SJSA1 (cell line): ENCODE data around the gene CRYL1. TPM values are rescaled to one million over a fixed set of nuclear protein-coding genes. Genes with fewer than 3 reads are reported as not detected.
"Not testable (repeated sequence)": the region's sequence is repeated elsewhere in the genome, so short reads cannot be mapped to it uniquely, and the experiment has no call there.

Experiments used
- DNase-seq, 2 experiments: peaks; one replicate each; pipeline ENCODE4 v3.0.0-alpha.2; 2015 to 2020; ENCODE audit warnings: low spot score in 2 of 2, low read depth in 1 of 2
- H3K27ac ChIP-seq: fragments of 250-450 bp; sonication (Bioruptor Pico); 2 replicates; pipeline ENCODE4 v1.5.1; 2020; ENCODE audit warnings: mild to moderate bottlenecking, moderate library complexity
- H3K27me3 ChIP-seq: fragments of 250-450 bp; sonication (Bioruptor Pico); replicated peaks from 2 replicates; pipeline ENCODE4 v1.5.1; 2020; ENCODE audit warnings: mild to moderate bottlenecking, moderate library complexity
- H3K36me3 ChIP-seq: fragments of 250-450 bp; sonication (Bioruptor Pico); 2 replicates; pipeline ENCODE4 v1.5.1; 2020; ENCODE audit warnings: mild to moderate bottlenecking
- H3K4me1 ChIP-seq: fragments of 250-450 bp; sonication (Bioruptor Pico); replicated peaks from 2 replicates; pipeline ENCODE4 v1.6.1; 2021; ENCODE audit warnings: mild to moderate bottlenecking
- H3K4me3 ChIP-seq: fragments of 250-450 bp; sonication (Bioruptor Pico); 2 replicates; pipeline ENCODE4 v1.5.1; 2020; ENCODE audit warnings: mild to moderate bottlenecking
- H3K9me3 ChIP-seq: fragments of 250-450 bp; sonication (Bioruptor Pico); replicated peaks from 2 replicates; pipeline ENCODE4 v1.5.1; 2020; ENCODE audit warnings: mild to moderate bottlenecking
- total RNA-seq: library from RNA; depleted of rRNA; stranded (reverse); fragments of >200 nt; shearing (Covaris generic); gene quantifications from 2 replicates; pipeline ENCODE4 v1.2.3, GENCODE V29; 2014

Gene CRYL1
- total RNA-seq, 1 experiment from 2014 or later, result 7.1 TPM

GRCh38 chr13:20442375-20442774 is 83.3 kb downstream of the CRYL1 start:
- no peaks in the 10 kb centered on the region for H3K9me3 ChIP-seq
- H3K4me3 ChIP-seq, result no peak overlapping the region
- no peak overlapping the region for H3K27ac ChIP-seq

GRCh38 chr13:20441879-20442278 is 83.8 kb downstream of the CRYL1 start:
- DNase-seq, result no peak
- Histone ChIP-seq H3K4me3 (no peak overlapping the region), H3K4me1 (no peaks in the 10 kb centered on the region), H3K36me3 (no peaks in the 10 kb centered on the region), H3K9me3 (no peaks in the 10 kb centered on the region), H3K27ac (no peak overlapping the region), H3K27me3 (no peaks in the 10 kb centered on the region)

More at GRCh38 chr13:20442375-20442774, 83.3 kb downstream of the CRYL1 start:
- H3K36me3 ChIP-seq, result no peaks in the 10 kb centered on the region
- no peak for DNase-seq
- H3K4me1 ChIP-seq, result no peaks in the 10 kb centered on the region
- no peaks in the 10 kb centered on the region for H3K27me3 ChIP-seq

GRCh38 chr13:20441056-20441455 is 84.6 kb downstream of the CRYL1 start:
- no peaks in the 10 kb centered on the region for H3K36me3 ChIP-seq
- no peak for DNase-seq
- H3K9me3 ChIP-seq, result no peaks in the 10 kb centered on the region

GRCh38 chr13:20439261-20439660 is 86.4 kb downstream of the CRYL1 start:
- Histone ChIP-seq H3K4me1 (no peaks in the 10 kb centered on the region), H3K4me3 (no peak overlapping the region), H3K36me3 (no peaks in the 10 kb centered on the region), H3K27me3 (no peaks in the 10 kb centered on the region), H3K27ac (no peak overlapping the region), H3K9me3 (no peaks in the 10 kb centered on the region)
- DNase-seq, result no peak

More at GRCh38 chr13:20441056-20441455, 84.6 kb downstream of the CRYL1 start:
- no peak overlapping the region for H3K4me3 ChIP-seq
- no peaks in the 10 kb centered on the region for H3K27me3 ChIP-seq
- H3K27ac ChIP-seq, result no peak overlapping the region
- H3K4me1 ChIP-seq, result no peaks in the 10 kb centered on the region

GRCh38 chr13:20438801-20439200 is 86.9 kb downstream of the CRYL1 start:
- Histone ChIP-seq H3K36me3 (no peaks in the 10 kb centered on the region), H3K9me3 (no peaks in the 10 kb centered on the region), H3K27ac (no peak overlapping the region), H3K4me1 (no peaks in the 10 kb centered on the region), H3K4me3 (no peak overlapping the region), H3K27me3 (no peaks in the 10 kb centered on the region)
- no peak for DNase-seq

GRCh38 chr13:20436505-20436904 is 89.2 kb downstream of the CRYL1 start:
- Histone ChIP-seq H3K4me1 (no peaks in the 10 kb centered on the region), H3K36me3 (no peaks in the 10 kb centered on the region), H3K27ac (no peak overlapping the region), H3K9me3 (no peaks in the 10 kb centered on the region), H3K4me3 (no peak overlapping the region), H3K27me3 (no peaks in the 10 kb centered on the region)
- no peak for DNase-seq

GRCh38 chr13:20435616-20436368 is 89.9 kb downstream of the CRYL1 start:
- no peaks in the 10 kb centered on the region for H3K36me3 ChIP-seq
- H3K9me3 ChIP-seq, result no peaks in the 10 kb centered on the region
- H3K27me3 ChIP-seq, result no peaks in the 10 kb centered on the region
- H3K27ac ChIP-seq, result no peak overlapping the region
- H3K4me1 ChIP-seq, result no peaks in the 10 kb centered on the region
- H3K4me3 ChIP-seq, result no peak overlapping the region
- no peak for DNase-seq

GRCh38 chr13:20434210-20434609 is 91.4 kb downstream of the CRYL1 start:
- DNase-seq, H3K27ac ChIP-seq, H3K4me1 ChIP-seq, H3K36me3 ChIP-seq, H3K9me3 ChIP-seq, H3K27me3 ChIP-seq, H3K4me3 ChIP-seq: not testable (repeated sequence)

- Histone ChIP-seq H3K4me1 (no peaks in the 10 kb centered on the region), H3K9me3 (no peaks in the 10 kb centered on the region), H3K27ac (no peak overlapping the region), H3K4me3 (no peak overlapping the region), H3K36me3 (no peaks in the 10 kb centered on the region), H3K27me3 (no peaks in the 10 kb centered on the region)
- no peak for DNase-seq
Observed at GRCh38 chr13:20431687-20432384, 93.8 kb downstream of the CRYL1 start.

GRCh38 chr13:20431080-20431479 is 94.6 kb downstream of the CRYL1 start:
- DNase-seq, result no peak

GRCh38 chr13:20430296-20430695 is 95.4 kb downstream of the CRYL1 start:
- no peak for DNase-seq

More at GRCh38 chr13:20431080-20431479, 94.6 kb downstream of the CRYL1 start:
- H3K36me3 ChIP-seq, result no peaks in the 10 kb centered on the region
- no peaks in the 10 kb centered on the region for H3K27me3 ChIP-seq
- H3K4me1 ChIP-seq, result no peaks in the 10 kb centered on the region
- H3K27ac ChIP-seq, result no peak overlapping the region
- no peaks in the 10 kb centered on the region for H3K9me3 ChIP-seq
- H3K4me3 ChIP-seq, result no peak overlapping the region

GRCh38 chr13:20429682-20430081 is 96.0 kb downstream of the CRYL1 start:
- Histone ChIP-seq H3K36me3 (no peaks in the 10 kb centered on the region), H3K27ac (no peak overlapping the region), H3K27me3 (no peaks in the 10 kb centered on the region), H3K4me3 (no peak overlapping the region), H3K9me3 (no peaks in the 10 kb centered on the region), H3K4me1 (peaks cover 8% of the 10 kb centered on the region)
- DNase-seq, result no peak

More at GRCh38 chr13:20430296-20430695, 95.4 kb downstream of the CRYL1 start:
- Histone ChIP-seq H3K36me3 (no peaks in the 10 kb centered on the region), H3K4me3 (no peak overlapping the region), H3K27ac (no peak overlapping the region), H3K9me3 (no peaks in the 10 kb centered on the region), H3K4me1 (peaks cover 2% of the 10 kb centered on the region), H3K27me3 (no peaks in the 10 kb centered on the region)

- Histone ChIP-seq H3K36me3 (no peaks in the 10 kb centered on the region), H3K27me3 (no peaks in the 10 kb centered on the region), H3K4me1 (peaks cover 15% of the 10 kb centered on the region), H3K4me3 (no peak overlapping the region), H3K9me3 (no peaks in the 10 kb centered on the region), H3K27ac (no peak overlapping the region)
- no peak for DNase-seq
Observed at GRCh38 chr13:20428666-20429644, 96.7 kb downstream of the CRYL1 start.
